Effector memory CD8-positive, alpha-beta T cell (primary cell): ENCODE measurements around the gene BABAM2.

Experiments used
- ATAC-seq: fragments of 150-1000 bp; cut with Tn5 transposase; replicated peaks from 2 replicates; pipeline ENCODE4 v1.10.0; 2021; ENCODE audit warnings: mild to moderate bottlenecking, moderate library complexity
- DNase-seq, 3 experiments: peaks; one replicate each; pipeline ENCODE4 v3.0.0; 2021
- H3K27ac Mint-ChIP-seq, 2 donors: one replicate each; pipeline ENCODE4 v1.8.0; 2022; ENCODE audit warnings: mild to moderate bottlenecking in 2 of 2, mixed read lengths in 2 of 2, moderate library complexity in 2 of 2
- H3K27me3 Mint-ChIP-seq, 2 donors: one replicate each; pipeline ENCODE4 v1.8.0; 2022; ENCODE audit warnings: mixed read lengths in 2 of 2
- H3K36me3 Mint-ChIP-seq: one replicate; pipeline ENCODE4 v1.8.0; 2022; ENCODE audit warnings: mild to moderate bottlenecking, moderate library complexity, mixed read lengths; ENCODE audit not compliant: insufficient read depth
- H3K4me1 Mint-ChIP-seq, 2 donors: one replicate each; pipeline ENCODE4 v1.8.0; 2022; ENCODE audit warnings: low read depth in 2 of 2, mixed read lengths in 2 of 2
- H3K4me3 Mint-ChIP-seq, 2 donors: one replicate each; pipeline ENCODE4 v1.8.0; 2022; ENCODE audit warnings: mild to moderate bottlenecking in 2 of 2, mixed read lengths in 2 of 2, moderate library complexity in 2 of 2
- H3K9me3 Mint-ChIP-seq, 2 donors: one replicate each; pipeline ENCODE4 v1.8.0; 2022; ENCODE audit warnings: mixed read lengths in 2 of 2

BABAM2 gene

DNA sequence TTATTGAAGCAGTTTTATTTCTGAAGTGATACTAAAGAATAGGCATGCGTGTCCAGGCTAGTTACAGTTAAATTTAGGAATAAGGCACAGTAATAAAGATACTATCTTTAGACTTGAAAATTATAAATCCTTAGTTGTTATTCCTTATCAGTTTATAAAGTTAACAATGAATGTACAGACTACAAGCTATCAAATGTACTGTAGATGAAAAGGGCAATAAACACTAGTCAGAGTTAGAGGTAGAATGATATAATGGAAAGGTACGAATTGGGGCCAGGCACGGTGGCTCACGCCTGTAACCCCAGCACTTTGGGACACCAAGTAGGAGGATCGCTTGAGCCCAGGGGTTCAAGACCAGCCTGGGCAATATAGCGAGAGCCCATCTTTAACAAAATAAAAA, 4.2 kb upstream of the BABAM2 start:
- DNase-seq (no peak), ATAC-seq (no peak)
- H3K4me1 Mint-ChIP-seq, result peaks cover 12 to 19% of the 10 kb centered on the region in 2 donors
- no peak overlapping the region for H3K27ac Mint-ChIP-seq
- peaks cover 0 to 7% of the 10 kb centered on the region in 2 donors for H3K27me3 Mint-ChIP-seq
- no peak overlapping the region for H3K4me3 Mint-ChIP-seq
- peaks cover 20% of the 10 kb centered on the region for H3K36me3 Mint-ChIP-seq
- no peaks in the 10 kb centered on the region for H3K9me3 Mint-ChIP-seq

DNA sequence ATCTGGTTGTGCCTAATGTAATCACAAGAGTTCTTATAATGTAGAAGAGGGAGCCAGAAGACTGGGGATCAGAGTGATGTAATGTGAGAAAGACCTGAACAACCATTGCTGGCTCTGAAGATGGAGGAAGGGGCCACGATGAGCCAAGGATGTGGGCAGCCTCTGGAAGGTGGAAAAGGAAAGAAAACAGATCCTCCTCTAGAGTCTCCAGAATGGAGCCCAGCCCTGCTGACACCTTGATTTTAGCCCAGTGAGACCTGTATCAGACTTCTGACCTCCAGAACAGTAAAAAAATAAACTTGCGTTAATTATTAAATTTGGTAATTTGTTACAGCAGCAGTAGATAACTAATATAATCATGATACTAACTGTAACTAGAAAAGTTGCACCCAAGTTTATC, 3.4 kb upstream of the BABAM2 start:
- DNase-seq (no peak), ATAC-seq (no peak)
- Mint-ChIP-seq H3K27ac (peak overlapping the region in 1 of 2 donors; percentile 22), H3K4me1 (peaks cover 17 to 21% of the 10 kb centered on the region in 2 donors), H3K9me3 (no peaks in the 10 kb centered on the region), H3K27me3 (peaks cover 0 to 8% of the 10 kb centered on the region in 2 donors), H3K36me3 (peaks cover 28% of the 10 kb centered on the region), H3K4me3 (no peak overlapping the region)

DNA sequence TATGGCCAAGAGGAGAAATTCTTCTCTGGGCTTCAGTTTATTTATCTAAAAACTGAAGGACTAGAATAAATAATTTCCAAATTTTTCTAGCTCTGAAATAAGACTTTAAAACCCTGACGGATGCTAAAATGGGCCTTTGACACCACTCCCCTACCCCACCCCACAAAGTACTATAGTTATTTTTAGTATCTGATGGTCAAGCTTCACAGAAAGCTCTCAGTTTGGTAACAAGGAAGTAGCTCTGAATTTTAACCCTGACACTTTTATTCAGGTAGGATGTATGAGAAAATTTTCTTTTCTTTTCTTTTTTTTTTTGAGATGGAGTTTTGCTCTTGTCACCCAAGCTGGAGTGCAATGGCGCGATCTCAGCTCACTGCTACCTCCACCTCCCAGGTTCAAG, 2.7 kb upstream of the BABAM2 start:
- no peaks in the 10 kb centered on the region for H3K9me3 Mint-ChIP-seq
- peaks cover 0 to 8% of the 10 kb centered on the region in 2 donors for H3K27me3 Mint-ChIP-seq
- peaks cover 20 to 28% of the 10 kb centered on the region in 2 donors for H3K4me1 Mint-ChIP-seq
- no peak for ATAC-seq
- peaks cover 30% of the 10 kb centered on the region for H3K36me3 Mint-ChIP-seq
- DNase-seq, result no peak
- no peak overlapping the region for H3K4me3 Mint-ChIP-seq
- H3K27ac Mint-ChIP-seq, result peak overlapping the region in 1 of 2 donors; percentile 22

DNA sequence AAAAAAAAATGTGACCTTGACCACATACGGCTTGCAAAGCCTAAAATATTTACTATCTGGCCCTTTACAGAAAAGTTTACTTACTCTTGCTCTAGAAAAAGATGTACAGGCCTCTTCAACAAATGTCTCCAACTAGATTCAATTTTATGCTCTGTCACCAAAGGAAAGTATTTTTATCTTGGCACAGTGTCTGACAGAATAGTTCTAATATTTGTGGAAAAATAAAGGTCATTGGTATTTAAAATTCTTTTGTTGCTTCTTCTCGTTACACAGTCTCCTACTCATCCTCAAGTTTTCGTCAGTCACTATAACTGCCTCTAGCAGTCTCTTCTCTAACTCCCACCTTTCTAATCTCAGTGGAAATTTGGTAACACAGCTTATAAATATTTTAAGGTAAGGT, 1.7 kb upstream of the BABAM2 start:
- Mint-ChIP-seq H3K27me3 (peaks cover 0 to 8% of the 10 kb centered on the region in 2 donors), H3K9me3 (no peaks in the 10 kb centered on the region), H3K4me1 (peaks cover 20 to 37% of the 10 kb centered on the region in 2 donors), H3K27ac (peak overlapping the region in 1 of 2 donors; percentile 11), H3K36me3 (peaks cover 30% of the 10 kb centered on the region), H3K4me3 (no peak overlapping the region)
- ATAC-seq (no peak), DNase-seq (no peak)

DNA sequence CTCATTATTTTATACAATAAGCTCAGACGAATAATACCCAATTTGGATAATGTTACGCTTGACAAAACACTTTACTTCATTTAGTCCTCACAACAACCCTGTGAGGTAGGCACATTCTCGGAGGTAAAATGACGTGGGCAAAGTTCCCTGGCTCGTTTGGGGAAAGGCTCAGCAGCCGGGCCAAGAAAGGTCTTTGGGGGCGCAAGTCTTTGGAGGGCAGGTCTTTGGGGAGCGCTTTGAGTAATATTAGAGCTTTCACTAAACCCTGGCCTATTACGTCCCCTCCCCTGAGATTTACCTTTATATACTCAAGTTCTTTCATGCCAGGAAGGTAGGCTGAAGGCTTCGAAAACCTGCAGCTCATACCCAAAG, 769 bp upstream of the BABAM2 start:
- peak overlapping the region; percentile 100 for H3K27ac Mint-ChIP-seq
- H3K27me3 Mint-ChIP-seq, result peaks cover 0 to 8% of the 10 kb centered on the region in 2 donors
- H3K4me3 Mint-ChIP-seq, result peak overlapping the region; percentile 93 to 94
- H3K4me1 Mint-ChIP-seq, result peaks cover 22 to 41% of the 10 kb centered on the region in 2 donors
- H3K9me3 Mint-ChIP-seq, result no peaks in the 10 kb centered on the region
- DNase-seq (no peak), ATAC-seq (no peak)
- H3K36me3 Mint-ChIP-seq, result peaks cover 30% of the 10 kb centered on the region

DNA sequence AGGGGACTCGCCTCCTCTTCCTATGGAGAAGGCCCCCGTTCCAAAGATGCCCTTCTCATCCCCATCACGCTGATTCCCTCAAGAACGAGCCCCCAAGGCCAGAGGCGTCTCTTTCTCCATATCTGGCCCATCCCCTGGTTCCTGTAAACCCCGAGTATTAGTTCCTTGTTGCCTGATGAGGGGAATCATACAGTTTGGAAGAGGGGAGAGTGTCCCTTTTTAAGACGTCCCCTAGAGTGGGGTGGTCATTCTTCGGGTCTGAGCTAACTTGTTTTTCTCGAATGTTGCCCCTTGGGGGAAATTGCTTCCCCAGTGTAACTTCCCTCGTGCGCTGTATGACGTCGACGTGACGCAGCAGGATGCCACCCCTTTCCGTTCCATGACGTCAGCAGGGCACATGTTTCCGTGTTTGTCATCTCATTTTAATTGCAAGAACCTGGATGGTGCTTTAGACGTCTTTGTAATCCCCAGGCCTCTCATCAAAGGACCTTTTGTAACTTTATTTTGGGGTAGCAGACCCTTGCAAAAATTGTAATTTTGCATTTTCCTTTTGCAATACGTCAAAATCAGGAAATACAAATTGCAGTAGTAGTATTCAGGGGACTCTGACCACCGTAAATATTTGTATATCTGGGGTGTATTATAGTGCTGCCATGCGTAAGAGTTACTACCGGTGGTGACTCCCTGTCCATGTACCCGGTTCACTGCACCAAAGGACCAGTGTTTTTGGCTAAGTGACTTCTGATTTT, 569 bp downstream of the BABAM2 start:
- Mint-ChIP-seq H3K27me3 (peaks cover 0 to 8% of the 10 kb centered on the region in 2 donors), H3K9me3 (no peaks in the 10 kb centered on the region), H3K4me3 (peak overlapping the region; percentile 93 to 94), H3K4me1 (peaks cover 24 to 49% of the 10 kb centered on the region in 2 donors), H3K27ac (peak overlapping the region; percentile 100), H3K36me3 (peaks cover 37% of the 10 kb centered on the region)
- peak; percentile 49 for ATAC-seq
- peak; percentile 95 to 97 (median 96) for DNase-seq

DNA sequence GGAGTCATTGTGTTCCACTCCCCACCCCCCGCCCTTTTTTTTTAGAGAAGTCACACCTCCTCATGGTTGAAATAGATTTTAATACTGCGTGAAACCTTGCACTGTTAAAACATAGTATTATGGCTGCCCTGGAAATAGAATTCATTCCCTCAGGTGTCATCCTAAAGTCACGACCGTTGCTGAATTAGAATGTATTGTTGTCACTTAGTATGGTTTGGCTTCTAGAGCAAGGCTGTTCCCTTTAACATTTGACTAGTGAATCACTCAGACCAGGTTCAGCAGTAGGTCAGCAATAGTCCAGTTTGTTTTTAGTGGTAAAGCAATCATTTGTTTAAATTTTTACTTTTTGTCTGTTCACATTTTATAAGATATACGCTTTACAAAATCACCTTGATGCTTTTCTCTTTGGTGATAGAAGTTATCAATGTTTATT, 1.2 kb downstream of the BABAM2 start:
- Mint-ChIP-seq H3K9me3 (no peaks in the 10 kb centered on the region), H3K4me1 (peaks cover 25 to 51% of the 10 kb centered on the region in 2 donors), H3K36me3 (peaks cover 41% of the 10 kb centered on the region), H3K4me3 (peak overlapping the region; percentile 93 to 94), H3K27me3 (peaks cover 0 to 8% of the 10 kb centered on the region in 2 donors), H3K27ac (peak overlapping the region; percentile 100)
- no peak for DNase-seq
- ATAC-seq, result no peak

DNA sequence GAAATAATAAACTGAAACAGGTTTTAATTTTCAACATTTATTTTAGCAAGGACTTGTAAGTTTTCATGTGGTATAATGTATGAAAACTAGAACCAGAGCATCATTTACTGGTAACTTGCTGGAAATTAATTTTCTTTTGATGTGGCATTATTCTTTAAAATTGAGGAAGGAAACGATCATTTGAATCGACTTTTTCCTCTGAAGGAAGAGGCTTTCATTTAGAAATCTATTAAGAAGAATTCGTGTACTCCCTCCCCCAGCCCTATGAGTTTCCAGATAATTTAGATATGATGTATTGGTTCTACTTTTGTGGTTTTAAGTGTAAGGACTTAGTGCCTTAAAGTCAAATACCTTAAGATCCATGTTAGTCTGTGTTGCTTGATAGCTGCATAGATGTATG, 2.5 kb downstream of the BABAM2 start:
- Mint-ChIP-seq H3K27ac (peak overlapping the region; percentile 100), H3K36me3 (peaks cover 50% of the 10 kb centered on the region), H3K9me3 (no peaks in the 10 kb centered on the region), H3K4me3 (no peak overlapping the region), H3K27me3 (peaks cover 0 to 8% of the 10 kb centered on the region in 2 donors), H3K4me1 (peaks cover 31 to 62% of the 10 kb centered on the region in 2 donors)
- ATAC-seq (no peak), DNase-seq (no peak)

DNA sequence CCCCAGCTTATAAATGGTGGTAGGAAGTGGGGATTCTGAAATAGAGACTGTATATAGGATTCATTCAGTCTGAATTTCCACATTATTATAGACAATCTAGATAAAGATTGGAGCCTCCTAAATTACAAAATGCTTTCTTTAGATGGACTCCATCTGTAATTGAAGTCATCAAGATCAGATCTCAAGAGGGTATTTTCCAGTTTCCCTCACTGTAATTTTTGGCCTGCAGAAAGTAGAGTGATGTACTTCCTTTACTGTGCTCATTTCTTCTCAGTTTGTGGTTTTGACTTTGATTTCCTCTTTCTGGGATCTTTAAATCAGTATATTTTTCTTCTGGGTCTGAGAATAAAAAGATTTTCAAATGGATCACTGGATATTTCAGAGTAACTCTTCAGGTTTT, 7.2 kb downstream of the BABAM2 start:
- Mint-ChIP-seq H3K36me3 (peaks cover 23% of the 10 kb centered on the region), H3K27ac (peak overlapping the region; percentile 32 to 39), H3K4me3 (no peak overlapping the region), H3K4me1 (peaks cover 13 to 45% of the 10 kb centered on the region in 2 donors), H3K9me3 (no peaks in the 10 kb centered on the region), H3K27me3 (no peaks in the 10 kb centered on the region)
- no peak for DNase-seq
- no peak for ATAC-seq

DNA sequence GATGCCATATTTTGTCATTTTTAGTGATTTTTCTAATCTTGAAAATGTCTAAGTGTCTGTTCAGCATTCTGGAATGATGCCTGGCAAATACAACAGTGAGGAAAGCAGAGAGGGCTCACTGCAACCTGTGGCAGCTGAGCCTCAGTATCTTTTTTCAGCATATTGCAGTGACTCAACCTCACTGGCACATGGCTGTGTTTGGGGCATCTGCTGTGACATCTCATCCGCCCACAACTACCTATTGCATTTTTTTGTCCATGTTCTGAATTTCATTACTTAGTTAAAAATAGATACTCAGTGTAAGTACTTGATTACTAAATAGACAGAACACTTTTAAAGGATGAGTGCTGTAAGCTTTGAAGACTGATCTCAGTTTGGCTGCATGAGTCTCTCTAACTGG, 10.7 kb downstream of the BABAM2 start:
- no peaks in the 10 kb centered on the region for H3K9me3 Mint-ChIP-seq
- ATAC-seq (no peak), DNase-seq (no peak)
- no peaks in the 10 kb centered on the region for H3K27me3 Mint-ChIP-seq
- peaks cover 19 to 40% of the 10 kb centered on the region in 2 donors for H3K4me1 Mint-ChIP-seq
- H3K36me3 Mint-ChIP-seq, result peaks cover 15% of the 10 kb centered on the region
- H3K4me3 Mint-ChIP-seq, result no peak overlapping the region
- no peak overlapping the region for H3K27ac Mint-ChIP-seq

DNA sequence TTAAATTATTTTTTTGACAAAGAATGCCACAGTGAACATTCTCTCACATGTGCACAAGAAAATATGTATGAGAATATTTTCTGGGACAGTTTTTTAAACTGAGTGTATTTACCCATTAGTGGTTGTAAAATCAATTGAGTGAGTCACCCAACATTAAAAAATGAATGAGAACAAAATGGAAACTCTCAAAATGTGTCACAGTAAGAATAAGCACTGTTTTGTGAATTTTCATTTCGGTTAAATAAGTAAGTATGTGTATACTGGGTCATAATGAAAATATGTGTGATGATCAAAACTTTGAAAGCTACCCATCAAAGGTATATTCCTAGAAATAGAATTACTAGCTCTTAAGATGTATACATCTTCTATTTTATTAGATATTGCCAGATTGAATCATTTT, 11.6 kb downstream of the BABAM2 start:
- Mint-ChIP-seq H3K27ac (no peak overlapping the region), H3K27me3 (no peaks in the 10 kb centered on the region), H3K4me3 (no peak overlapping the region), H3K4me1 (peaks cover 17 to 34% of the 10 kb centered on the region in 2 donors), H3K9me3 (no peaks in the 10 kb centered on the region), H3K36me3 (peaks cover 13% of the 10 kb centered on the region)
- ATAC-seq, result no peak
- DNase-seq, result no peak

DNA sequence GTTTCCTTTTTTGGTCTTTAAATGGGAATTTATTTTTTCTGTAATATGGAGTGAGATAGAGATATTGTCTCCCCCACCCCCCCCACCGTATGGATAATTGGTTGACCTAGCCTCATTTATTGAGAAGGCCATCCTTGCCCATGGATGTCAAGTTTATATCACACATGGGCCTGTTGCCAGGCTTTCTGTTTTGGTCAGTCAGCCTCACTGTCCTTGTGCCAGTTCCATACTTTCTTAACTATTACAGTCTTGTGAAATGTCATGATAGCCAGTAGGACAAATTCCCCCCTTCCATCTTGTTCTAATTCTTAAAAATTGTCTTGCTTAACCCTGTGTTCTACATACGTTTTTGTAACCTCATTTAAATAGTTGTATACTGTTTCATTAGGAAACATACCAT, 12.5 kb downstream of the BABAM2 start:
- H3K4me1 Mint-ChIP-seq, result peaks cover 14 to 24% of the 10 kb centered on the region in 2 donors
- H3K36me3 Mint-ChIP-seq, result peaks cover 4% of the 10 kb centered on the region

DNA sequence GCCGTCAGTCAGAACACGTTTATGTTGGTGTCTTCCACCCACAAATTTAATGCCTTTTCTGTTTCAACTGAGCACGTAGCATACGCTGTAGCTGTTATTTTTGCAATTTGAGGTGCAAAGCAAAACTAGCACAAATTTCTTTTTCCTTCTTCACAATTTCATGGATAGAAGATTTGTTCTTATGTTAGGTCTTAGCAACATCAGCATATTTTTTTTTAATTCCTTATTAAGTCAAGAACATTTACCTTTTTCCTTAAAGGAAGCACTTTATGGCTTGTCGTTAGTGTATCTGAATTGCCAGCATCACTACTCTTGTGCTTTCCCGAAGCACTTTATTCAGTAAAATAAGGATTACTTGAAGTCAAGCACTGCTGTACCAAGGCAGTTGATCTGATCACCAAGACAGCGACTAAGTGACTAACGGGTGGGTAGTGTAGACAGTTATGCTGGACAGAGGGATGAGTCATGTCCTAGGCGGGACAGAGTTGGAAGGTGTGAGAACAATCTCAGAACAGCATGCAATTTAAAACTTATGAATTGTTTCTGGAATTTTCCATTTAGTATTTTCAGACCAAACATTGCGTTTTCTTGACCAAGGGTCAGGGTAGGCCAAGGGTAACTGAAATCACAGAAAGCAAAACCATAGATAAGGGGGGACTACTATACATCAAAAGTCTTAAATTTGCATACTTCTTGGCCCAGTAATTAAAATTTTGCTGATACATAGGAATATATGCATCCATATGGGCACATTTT, 13.3 kb downstream of the BABAM2 start:
- H3K4me1 Mint-ChIP-seq, result peaks cover 16 to 30% of the 10 kb centered on the region in 2 donors
- ATAC-seq (no peak), DNase-seq (no peak)
- H3K4me3 Mint-ChIP-seq, result no peak overlapping the region
- H3K9me3 Mint-ChIP-seq, result no peaks in the 10 kb centered on the region
- H3K27me3 Mint-ChIP-seq, result no peaks in the 10 kb centered on the region
- peaks cover 4% of the 10 kb centered on the region for H3K36me3 Mint-ChIP-seq
- no peak overlapping the region for H3K27ac Mint-ChIP-seq

More for the DNA sequence above, 12.5 kb downstream of the BABAM2 start:
- ATAC-seq, result no peak
- Mint-ChIP-seq H3K27me3 (no peaks in the 10 kb centered on the region), H3K27ac (peak overlapping the region in 1 of 2 donors; percentile 47), H3K9me3 (no peaks in the 10 kb centered on the region), H3K4me3 (no peak overlapping the region)
- no peak for DNase-seq

DNA sequence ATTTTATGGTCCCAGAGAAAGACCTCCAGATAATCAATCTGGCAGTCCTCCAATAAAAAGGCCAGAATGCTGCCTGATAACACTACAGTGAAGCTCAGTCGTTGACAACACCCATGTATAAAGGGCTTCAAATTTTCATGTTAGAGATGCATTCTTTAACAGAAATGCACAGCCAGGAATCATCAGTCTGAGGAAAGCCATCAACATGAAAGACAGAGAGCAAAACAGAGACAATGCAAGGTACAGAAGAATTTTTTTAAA, 13.8 kb downstream of the BABAM2 start:
- no peak overlapping the region for H3K27ac Mint-ChIP-seq
- H3K9me3 Mint-ChIP-seq, result no peaks in the 10 kb centered on the region
- peaks cover 16 to 33% of the 10 kb centered on the region in 2 donors for H3K4me1 Mint-ChIP-seq
- DNase-seq, result no peak
- H3K4me3 Mint-ChIP-seq, result no peak overlapping the region
- H3K36me3 Mint-ChIP-seq, result peaks cover 4% of the 10 kb centered on the region
- H3K27me3 Mint-ChIP-seq, result no peaks in the 10 kb centered on the region
- no peak for ATAC-seq
